MCF 10A (cell line): ENCODE data around the gene CSRP1. TPM values are rescaled to one million over a fixed set of nuclear protein-coding genes. Genes with fewer than 3 reads are reported as not detected.
"Not testable (repeated sequence)": the region's sequence is repeated elsewhere in the genome, so short reads cannot be mapped to it uniquely, and the experiment has no call there.

Source experiments
- BruUV-seq: library from RNA; stranded (reverse); fragments of 400-500 nt; replicated peaks from 2 replicates; lab custom pipeline; 2021; lab: Mats Ljungman, UMichigan
- CTCF ChIA-PET: fragments of 300-600 bp; sonication (Branson Sonifier 250); formaldehyde crosslinking; extraction: SDS; loops from one replicate; lab custom pipeline; 2021; ENCODE audit warnings: antibody characterized with exemption, inconsistent platforms; lab: Yijun Ruan, JAX
- POLR2A ChIA-PET: fragments of 300-600, 350-650 bp; sonication (Branson Sonifier 250); formaldehyde crosslinking; extraction: SDS; loops from one replicate; lab custom pipeline; 2020; ENCODE audit warnings: antibody characterized with exemption, inconsistent platforms; lab: Yijun Ruan, JAX
- DNase-seq: peaks from one replicate; pipeline ENCODE4 v3.0.0-alpha.2; 2018; ENCODE audit not compliant: unreplicated experiment
- H3K27ac Mint-ChIP-seq: one replicate; pipeline ENCODE4 v1.8.0; 2022; ENCODE audit warnings: mild to moderate bottlenecking, low read depth, mixed read lengths; ENCODE audit not compliant: unreplicated experiment
- H3K27me3 Mint-ChIP-seq: one replicate; pipeline ENCODE4 v1.8.0; 2022; ENCODE audit warnings: mixed read lengths; ENCODE audit not compliant: insufficient read depth, unreplicated experiment
- H3K36me3 Mint-ChIP-seq: one replicate; pipeline ENCODE4 v1.8.0; 2022; ENCODE audit warnings: mild to moderate bottlenecking, moderate library complexity, mixed read lengths; ENCODE audit not compliant: insufficient read depth, unreplicated experiment
- H3K4me1 Mint-ChIP-seq: one replicate; pipeline ENCODE4 v1.8.0; 2022; ENCODE audit warnings: mixed read lengths; ENCODE audit not compliant: insufficient read depth, unreplicated experiment
- H3K4me3 Mint-ChIP-seq: one replicate; pipeline ENCODE4 v1.8.0; 2022; ENCODE audit warnings: mild to moderate bottlenecking, moderate library complexity, mixed read lengths; ENCODE audit not compliant: unreplicated experiment
- H3K9me3 Mint-ChIP-seq: one replicate; pipeline ENCODE4 v1.8.0; 2022; ENCODE audit warnings: mixed read lengths; ENCODE audit not compliant: unreplicated experiment
- intact Hi-C: fragments of 100-400 bp; cut with micrococcal nuclease; formaldehyde crosslinking; loops from 2 replicates; pipeline ENCODE4 v1.14.1; 2022
- total RNA-seq: library from RNA; stranded (reverse); gene quantifications from 2 replicates; pipeline ENCODE4 v1.2.3, GENCODE V29; 2022
- TF ChIP-seq, protein P1 (sequence below): fragments of 200-600 bp; IDR thresholded peaks from one replicate; pipeline ENCODE4 v1.8.0; 2022; ENCODE audit warnings: antibody characterized with exemption, mild to moderate bottlenecking; ENCODE audit not compliant: unreplicated experiment

Gene CSRP1
- total RNA-seq, 1 experiment from 2014 or later, result 358 TPM

DNA sequence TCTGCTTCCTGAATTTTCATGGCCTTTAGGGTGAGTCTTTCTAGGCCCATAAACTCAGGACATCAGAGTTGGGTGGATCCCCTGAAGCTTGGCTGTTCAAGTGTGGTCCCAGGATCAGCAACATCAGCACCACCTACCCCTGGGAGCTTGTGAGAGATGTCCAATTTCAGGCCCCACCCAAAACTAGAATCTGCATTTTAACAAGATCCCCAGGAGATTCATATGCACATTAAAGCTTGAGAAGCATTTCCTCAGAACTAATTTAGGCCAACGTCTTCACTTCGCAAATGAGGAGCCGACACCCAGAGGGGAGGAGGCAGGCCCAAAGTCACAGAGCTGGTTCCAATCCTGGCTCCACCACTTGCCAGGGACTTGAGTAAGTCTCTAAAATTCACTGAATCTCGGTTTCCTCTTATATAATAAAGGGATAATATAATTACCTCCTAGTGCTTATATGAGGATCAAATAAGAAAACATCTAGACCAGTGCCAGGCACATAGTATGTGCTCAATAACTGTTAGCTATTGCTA, 27.7 kb downstream of the CSRP1 start:
- ChIA-PET POLR2A (interaction anchor here (1.0 to 41.5 kb wide), 5 partner anchors 10 to 234 kb away, joined by 3 to 1388 read pairs (median 13); partner anchors contain the start of genes CSRP1 and PHLDA3), CTCF (interaction anchor here (0.6 to 70.3 kb wide), 5 partner anchors 6 to 229 kb away, joined by 4 to 3816 read pairs (median 118); partner anchors contain the start of genes CSRP1 and PHLDA3)
- no peak for DNase-seq
- H3K4me1 Mint-ChIP-seq, result peaks cover 48% of the 10 kb centered on the region
- TF ChIP-seq, protein P1, sequence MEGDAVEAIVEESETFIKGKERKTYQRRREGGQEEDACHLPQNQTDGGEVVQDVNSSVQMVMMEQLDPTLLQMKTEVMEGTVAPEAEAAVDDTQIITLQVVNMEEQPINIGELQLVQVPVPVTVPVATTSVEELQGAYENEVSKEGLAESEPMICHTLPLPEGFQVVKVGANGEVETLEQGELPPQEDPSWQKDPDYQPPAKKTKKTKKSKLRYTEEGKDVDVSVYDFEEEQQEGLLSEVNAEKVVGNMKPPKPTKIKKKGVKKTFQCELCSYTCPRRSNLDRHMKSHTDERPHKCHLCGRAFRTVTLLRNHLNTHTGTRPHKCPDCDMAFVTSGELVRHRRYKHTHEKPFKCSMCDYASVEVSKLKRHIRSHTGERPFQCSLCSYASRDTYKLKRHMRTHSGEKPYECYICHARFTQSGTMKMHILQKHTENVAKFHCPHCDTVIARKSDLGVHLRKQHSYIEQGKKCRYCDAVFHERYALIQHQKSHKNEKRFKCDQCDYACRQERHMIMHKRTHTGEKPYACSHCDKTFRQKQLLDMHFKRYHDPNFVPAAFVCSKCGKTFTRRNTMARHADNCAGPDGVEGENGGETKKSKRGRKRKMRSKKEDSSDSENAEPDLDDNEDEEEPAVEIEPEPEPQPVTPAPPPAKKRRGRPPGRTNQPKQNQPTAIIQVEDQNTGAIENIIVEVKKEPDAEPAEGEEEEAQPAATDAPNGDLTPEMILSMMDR, result no peak
- no peaks in the 10 kb centered on the region for H3K27me3 Mint-ChIP-seq
- peaks cover 31% of the 10 kb centered on the region for H3K36me3 Mint-ChIP-seq
- no peak overlapping the region for H3K4me3 Mint-ChIP-seq
- BruUV-seq, result no TSS peak
- no peaks in the 10 kb centered on the region for H3K9me3 Mint-ChIP-seq
- intact Hi-C loops, result no loop called here
- H3K27ac Mint-ChIP-seq, result no peak overlapping the region

DNA sequence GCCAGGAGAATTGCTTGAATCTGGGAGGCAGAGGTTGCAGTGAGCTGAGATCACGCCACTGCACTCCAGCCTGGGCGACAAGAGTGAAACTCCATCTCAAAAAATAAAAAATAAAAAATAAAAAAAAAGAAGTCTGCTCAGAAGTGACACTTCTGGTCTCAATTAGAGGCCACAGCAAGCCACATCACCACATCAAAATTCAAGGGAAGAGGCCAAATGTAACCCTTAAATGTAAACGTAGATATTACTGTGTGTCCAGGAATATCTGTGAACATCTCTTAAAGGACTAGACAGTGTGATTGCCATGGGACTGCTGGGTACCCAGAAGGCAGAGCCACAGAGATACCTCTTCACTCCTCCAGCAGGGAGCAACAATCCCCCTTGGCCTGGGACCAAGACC, 28.3 kb downstream of the CSRP1 start:
- ChIA-PET CTCF (interaction anchor here (1.6 to 70.3 kb wide), 4 partner anchors 6 to 93 kb away, joined by 5 to 3816 read pairs (median 1967); partner anchors contain the start of genes CSRP1 and PHLDA3), POLR2A (interaction anchor here (0.7 to 41.5 kb wide), 4 partner anchors 26 to 216 kb away, joined by 3 to 1388 read pairs (median 166); partner anchors contain the start of genes CSRP1 and PHLDA3)
- H3K27me3 Mint-ChIP-seq, H3K4me3 Mint-ChIP-seq, BruUV-seq, H3K27ac Mint-ChIP-seq, H3K9me3 Mint-ChIP-seq, DNase-seq, intact Hi-C loops: not testable (repeated sequence)
- Mint-ChIP-seq H3K4me1 (peaks cover 48% of the 10 kb centered on the region), H3K36me3 (peaks cover 27% of the 10 kb centered on the region)

DNA sequence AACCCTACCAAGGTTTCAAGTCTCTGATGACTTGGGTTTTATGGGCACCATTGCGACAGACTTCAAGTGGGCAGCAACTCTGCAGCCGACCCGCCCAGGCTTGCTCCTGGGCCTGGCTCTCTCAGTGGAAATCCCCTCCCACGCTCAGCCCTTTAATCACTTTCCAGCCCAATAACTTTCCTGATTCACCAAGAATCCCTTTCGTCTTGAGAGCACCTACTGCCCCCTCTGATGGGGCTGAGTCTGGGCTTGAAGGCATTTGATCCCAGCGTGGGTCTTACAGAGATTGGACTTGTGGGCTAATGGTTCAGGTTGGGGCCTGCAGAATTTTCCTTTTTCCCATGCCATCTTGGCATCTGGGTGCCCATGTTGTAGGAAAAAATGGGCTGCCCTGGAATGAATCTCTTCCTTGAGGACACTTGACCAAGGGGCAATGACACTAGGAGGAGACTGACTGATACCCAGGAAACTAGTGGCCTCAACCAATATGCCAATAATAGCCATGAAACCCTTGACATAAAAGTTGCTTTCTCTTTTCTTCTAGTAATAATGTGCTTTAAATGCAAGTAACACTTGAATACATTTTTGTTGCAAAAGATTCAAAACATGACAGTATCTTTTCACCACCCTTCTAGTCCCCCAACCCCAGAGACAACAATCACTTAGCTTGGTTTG, 30.1 kb downstream of the CSRP1 start:
- DNase-seq, result peak; percentile 98
- POLR2A ChIA-PET, result interaction anchor here (0.5 to 41.5 kb wide), 7 partner anchors 25 to 210 kb away, joined by 3 to 1388 read pairs (median 4); partner anchors contain the start of genes CSRP1 and PHLDA3
- H3K27ac Mint-ChIP-seq, result peak overlapping the region; percentile 58
- intact Hi-C loops, result no loop called here
- H3K4me3 Mint-ChIP-seq, result peak overlapping the region; percentile 51
- H3K27me3 Mint-ChIP-seq, result no peaks in the 10 kb centered on the region
- TF ChIP-seq, protein P1, result no peak
- peaks cover 56% of the 10 kb centered on the region for H3K4me1 Mint-ChIP-seq
- no TSS peak for BruUV-seq
- CTCF ChIA-PET, result interaction anchor here (0.6 to 70.3 kb wide), 7 partner anchors 4 to 292 kb away, joined by 3 to 3816 read pairs (median 5); partner anchors contain the start of genes CSRP1 and PHLDA3
- peaks cover 19% of the 10 kb centered on the region for H3K36me3 Mint-ChIP-seq
- no peaks in the 10 kb centered on the region for H3K9me3 Mint-ChIP-seq

DNA sequence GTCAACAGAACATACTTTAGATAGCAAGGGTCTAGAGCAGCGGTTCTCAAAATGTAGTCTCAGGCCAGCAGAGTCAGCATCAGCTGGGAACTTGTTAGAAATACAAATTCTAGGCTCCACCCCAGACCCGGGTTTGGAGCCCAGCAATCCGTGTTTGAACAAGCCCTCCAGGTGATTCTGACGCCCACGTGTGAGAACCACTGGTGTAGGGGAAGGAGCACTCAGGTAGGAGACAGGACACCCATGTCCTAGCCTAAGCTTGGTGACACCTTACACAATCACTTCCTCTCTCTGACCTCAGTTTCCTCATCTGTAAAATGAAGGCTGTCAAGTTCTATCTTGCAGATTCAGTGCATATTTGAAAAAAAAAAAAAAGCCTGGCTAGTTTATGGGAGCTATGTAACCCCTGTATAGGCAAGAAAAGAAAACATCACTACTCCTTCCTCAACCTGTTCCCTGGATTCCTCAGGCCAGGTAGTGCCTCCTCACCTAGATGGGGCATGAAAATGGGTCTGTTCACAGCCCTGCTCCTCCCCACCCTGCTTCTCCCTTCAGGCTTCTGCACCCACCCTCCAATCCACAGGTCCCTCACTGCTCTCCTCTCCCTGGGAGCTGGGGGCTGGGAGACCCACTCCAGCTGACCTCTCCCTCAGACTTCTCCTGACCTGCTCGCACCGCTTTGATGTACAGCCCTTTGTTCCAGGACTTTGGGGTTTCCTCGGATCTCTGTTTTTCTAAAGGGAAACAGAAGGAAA, 30.8 kb downstream of the CSRP1 start:
- CTCF ChIA-PET, result interaction anchor here (0.6 to 70.3 kb wide), 6 partner anchors 3 to 293 kb away, joined by 3 to 3816 read pairs (median 61); partner anchors contain the start of genes CSRP1 and PHLDA3

More for the DNA sequence above, 30.8 kb downstream of the CSRP1 start:
- peak; percentile 86 for DNase-seq
- no TSS peak for BruUV-seq
- POLR2A ChIA-PET, result interaction anchor here (0.5 to 41.5 kb wide), 8 partner anchors 13 to 209 kb away, joined by 3 to 1388 read pairs (median 4); partner anchors contain the start of genes CSRP1 and PHLDA3
- Mint-ChIP-seq H3K27me3 (no peaks in the 10 kb centered on the region), H3K4me3 (peak overlapping the region; percentile 51), H3K36me3 (peaks cover 11% of the 10 kb centered on the region), H3K9me3 (no peaks in the 10 kb centered on the region), H3K27ac (peak overlapping the region; percentile 58), H3K4me1 (peaks cover 60% of the 10 kb centered on the region)
- TF ChIP-seq, protein P1, result no peak
- intact Hi-C loops, result no loop called here
